Common myeloid progenitor, CD34-positive (primary cell): ENCODE results near the gene PPM1N.

ENCODE experiments used
- CTCF ChIA-PET: fragments of 350-600 bp; sonication (Branson Sonifier 250); formaldehyde crosslinking; loops from one replicate; lab custom pipeline; 2021; ENCODE audit warnings: antibody characterized with exemption; lab: Charles Lee
- POLR2A ChIA-PET: fragments of 350-600 bp; sonication (Branson Sonifier 250); formaldehyde crosslinking; loops from one replicate; lab custom pipeline; 2021; ENCODE audit warnings: antibody characterized with exemption; lab: Charles Lee
- DNase-seq, 3 donors: peaks; one replicate each; pipeline versions ENCODE4 v3.0.0 to v3.0.0-alpha.2; 2013
- H3K27ac ChIP-seq, 2 experiments: 1 replicate in 1 of 2; 2 replicates in 1 of 2; pipeline ENCODE4 v1.7.0; 2013; ENCODE audit warnings: inconsistent platforms in 2 of 2, low read length in 2 of 2, mild to moderate bottlenecking in 2 of 2, low read depth in 1 of 2, moderate library complexity in 1 of 2; ENCODE audit not compliant: severe bottlenecking in 2 of 2, insufficient read depth in 1 of 2, poor library complexity in 1 of 2
- H3K27me3 ChIP-seq, 5 experiments: replicated peaks in 2 of 5; 1 replicate in 3 of 5; 2 replicates in 2 of 5; pipeline versions ENCODE4 v1.6.1 to v1.7.0; 2013; ENCODE audit warnings: low read length in 4 of 5, mild to moderate bottlenecking in 2 of 5, moderate library complexity in 2 of 5, inconsistent platforms in 1 of 5; ENCODE audit not compliant: insufficient read depth in 5 of 5, control insufficient read depth in 4 of 5
- H3K36me3 ChIP-seq, 4 experiments: 1 replicate in 2 of 4; 2 replicates in 2 of 4; pipeline versions ENCODE4 v1.6.1 to v1.7.0; 2013; ENCODE audit warnings: low read length in 3 of 4, control low read depth in 1 of 4, mild to moderate bottlenecking in 1 of 4; ENCODE audit not compliant: control insufficient read depth in 4 of 4, insufficient read depth in 4 of 4
- H3K4me1 ChIP-seq, 4 experiments: 1 replicate in 3 of 4; 2 replicates in 1 of 4; pipeline versions ENCODE4 v1.6.1 to v1.7.1; 2013; ENCODE audit warnings: low read length in 3 of 4, mild to moderate bottlenecking in 3 of 4, control low read depth in 1 of 4, inconsistent platforms in 1 of 4, moderate library complexity in 1 of 4; ENCODE audit not compliant: control insufficient read depth in 4 of 4, insufficient read depth in 4 of 4; ENCODE audit errors: control extremely low read depth in 1 of 4
- H3K4me3 ChIP-seq, 7 experiments: 1 replicate in 4 of 7; 2 replicates in 3 of 7; pipeline versions ENCODE4 v1.5.1 to v1.7.0; 2013; ENCODE audit warnings: mild to moderate bottlenecking in 7 of 7, low read length in 6 of 7, moderate library complexity in 6 of 7, inconsistent platforms in 2 of 7, low read depth in 2 of 7, control low read depth in 1 of 7; ENCODE audit not compliant: insufficient read depth in 4 of 7, control insufficient read depth in 1 of 7; ENCODE audit errors: extremely low read depth in 1 of 7
- H3K9me3 ChIP-seq, 5 experiments: 1 replicate in 4 of 5; 2 replicates in 1 of 5; pipeline versions ENCODE4 v1.6.1 to v1.7.1; 2013; ENCODE audit warnings: low read length in 4 of 5, mild to moderate bottlenecking in 2 of 5, inconsistent platforms in 1 of 5, low read depth in 1 of 5, moderate library complexity in 1 of 5; ENCODE audit not compliant: control insufficient read depth in 4 of 5, insufficient read depth in 2 of 5; ENCODE audit errors: control extremely low read depth in 1 of 5
- WGBS: methylation state at CpG from one replicate; pipeline ENCODE4 v1.1.5; 2013; ENCODE audit not compliant: insufficient coverage; 5-methylcytosine and 5-hydroxymethylcytosine counted together

Gene PPM1N

GRCh38 chr19:45472563-45473366 lies 25.5 kb upstream of the PPM1N start:
- H3K36me3 ChIP-seq = peaks cover 0 to 45% (median 12%) of the 10 kb centered on the region in 4 experiments

GRCh38 chr19:45473367-45473681 lies 24.9 kb upstream of the PPM1N start:
- Histone ChIP-seq H3K27me3 (peaks cover 0 to 68% (median 28%) of the 10 kb centered on the region in 5 experiments), H3K4me3 (no peak overlapping the region), H3K9me3 (no peaks in the 10 kb centered on the region), H3K27ac (no peak overlapping the region), H3K4me1 (peaks cover 2 to 39% (median 30%) of the 10 kb centered on the region in 4 experiments), H3K36me3 (peaks cover 0 to 44% (median 12%) of the 10 kb centered on the region in 4 experiments)
- ChIA-PET POLR2A (interaction anchor here (5.4 kb wide), 1 partner anchor 33 kb away, joined by 36 read pairs; no protein-coding TSS in a partner anchor), CTCF (interaction anchor here (13.7 kb wide), 1 partner anchor 38 kb away, joined by 289 read pairs; no protein-coding TSS in a partner anchor)
- 47% methylated on average over 2 of the region's 5 CpGs for WGBS
- DNase-seq = no peak

More at GRCh38 chr19:45472563-45473366, 25.5 kb upstream of the PPM1N start:
- ChIA-PET POLR2A (interaction anchor here (0.6 to 5.4 kb wide), 2 partner anchors 18 to 33 kb away, joined by 3 to 36 read pairs; no protein-coding TSS in a partner anchor), CTCF (interaction anchor here (0.6 to 13.7 kb wide), 4 partner anchors 11 to 44 kb away, joined by 3 to 289 read pairs (median 3); no protein-coding TSS in a partner anchor)
- DNase-seq = peak; percentile 63 to 89 (median 79)
- Histone ChIP-seq H3K27ac (no peak overlapping the region), H3K9me3 (no peaks in the 10 kb centered on the region), H3K27me3 (peaks cover 0 to 68% (median 28%) of the 10 kb centered on the region in 5 experiments), H3K4me3 (peak overlapping the region in 3 of 7 experiments; percentile 26 to 89 (median 48)), H3K4me1 (peaks cover 0 to 34% (median 28%) of the 10 kb centered on the region in 4 experiments)
- 10% methylated on average over 25 of the region's 44 CpGs for WGBS

GRCh38 chr19:45473682-45474605 lies 24.3 kb upstream of the PPM1N start:
- ChIA-PET CTCF (interaction anchor here (2.2 to 13.7 kb wide), 2 partner anchors 11 to 38 kb away, joined by 7 to 289 read pairs; no protein-coding TSS in a partner anchor), POLR2A (interaction anchor here (0.7 to 5.4 kb wide), 8 partner anchors 12 to 50 kb away, joined by 3 to 36 read pairs (median 4); partner anchors contain the start of gene ERCC1)
- H3K9me3 ChIP-seq = no peaks in the 10 kb centered on the region
- DNase-seq = peak; percentile 80 to 92 (median 81)
- H3K4me3 ChIP-seq = no peak overlapping the region
- no peak overlapping the region for H3K27ac ChIP-seq
- 41% methylated on average over 8 of the region's 27 CpGs for WGBS
- peaks cover 0 to 68% (median 28%) of the 10 kb centered on the region in 5 experiments for H3K27me3 ChIP-seq
- H3K36me3 ChIP-seq = peaks cover 0 to 41% (median 12%) of the 10 kb centered on the region in 4 experiments
- peaks cover 6 to 45% (median 30%) of the 10 kb centered on the region in 4 experiments for H3K4me1 ChIP-seq

- H3K4me1 ChIP-seq = peaks cover 6 to 43% (median 24%) of the 10 kb centered on the region in 4 experiments
- peaks cover 0 to 32% (median 12%) of the 10 kb centered on the region in 4 experiments for H3K36me3 ChIP-seq
- WGBS = 74% methylated on average over 18 of the region's 28 CpGs
- ChIA-PET CTCF (interaction anchor here (1.0 to 13.7 kb wide), 4 partner anchors 10 to 61 kb away, joined by 3 to 289 read pairs (median 17); no protein-coding TSS in a partner anchor), POLR2A (interaction anchor here (0.5 to 5.4 kb wide), 11 partner anchors 11 to 51 kb away, joined by 3 to 36 read pairs (median 4); partner anchors contain the start of gene ERCC1)
- no peaks in the 10 kb centered on the region for H3K9me3 ChIP-seq
- peak; percentile 76 to 95 (median 91) for DNase-seq
- H3K27ac ChIP-seq = no peak overlapping the region
- H3K27me3 ChIP-seq = peaks cover 0 to 68% (median 28%) of the 10 kb centered on the region in 5 experiments
- no peak overlapping the region for H3K4me3 ChIP-seq
Measured at GRCh38 chr19:45474606-45475521, 23.4 kb upstream of the PPM1N start.

GRCh38 chr19:45475537-45476291 lies 22.5 kb upstream of the PPM1N start:
- peak in 2 of 3 donors; percentile 94 to 95 for DNase-seq
- POLR2A ChIA-PET = interaction anchor here (0.5 to 5.4 kb wide), 8 partner anchors 9 to 36 kb away, joined by 3 to 36 read pairs (median 4); no protein-coding TSS in a partner anchor
- WGBS = no CpG with 5 or more reads among the region's 6 CpGs
- CTCF ChIA-PET = interaction anchor here (1.0 to 13.7 kb wide), 4 partner anchors 9 to 62 kb away, joined by 3 to 289 read pairs (median 17); no protein-coding TSS in a partner anchor
- Histone ChIP-seq H3K4me1 (peaks cover 6 to 34% (median 18%) of the 10 kb centered on the region in 4 experiments), H3K9me3 (no peaks in the 10 kb centered on the region), H3K27ac (no peak overlapping the region), H3K36me3 (peaks cover 0 to 23% (median 10%) of the 10 kb centered on the region in 4 experiments), H3K4me3 (no peak overlapping the region), H3K27me3 (peaks cover 0 to 60% (median 25%) of the 10 kb centered on the region in 5 experiments)
